HCT116 (cell line): ENCODE results near the gene HDHD5. TPM values are rescaled to one million over a fixed set of nuclear protein-coding genes. Genes with fewer than 3 reads are reported as not detected.
A peak's percentile ranks its signal among the peaks of the same experiment; 100 is the strongest.

Experiments used
- ATAC-seq: fragments of 200-7000 bp; cut with Tn5 transposase; 2 replicates; pipeline ENCODE4 v1.9.1; 2020; ENCODE audit warnings: mild to moderate bottlenecking, moderate library complexity
- BruUV-seq: library from RNA; stranded (reverse); fragments of 400-500 nt; replicated peaks from 2 replicates; lab custom pipeline; 2021; lab: Mats Ljungman, UMichigan
- CTCF ChIA-PET: fragments of 300-600 bp; sonication (Branson Sonifier 250); formaldehyde crosslinking; loops from one replicate; lab custom pipeline; 2021; ENCODE audit warnings: antibody characterized with exemption; lab: Charles Lee
- POLR2A ChIA-PET: fragments of 300-600, 350-600 bp; sonication (Branson Sonifier 250); formaldehyde crosslinking; loops from one replicate; lab custom pipeline; 2021; ENCODE audit warnings: antibody characterized with exemption; lab: Charles Lee
- RAD21 ChIA-PET, 2 experiments: fragments of 300-600 bp; sonication (Branson Sonifier 250); formaldehyde crosslinking; loops; one replicate each; lab custom pipeline; 2023; ENCODE audit warnings: low total read pairs in 2 of 2; ENCODE audit not compliant: uncharacterized antibody in 2 of 2, unreplicated experiment in 2 of 2, low non-redundant PET in 1 of 2; lab: Charles Lee
- DNase-seq: peaks from one replicate; pipeline ENCODE4 v3.0.0-alpha.2; 2010; ENCODE audit warnings: low read depth, low spot score
- H2AFZ ChIP-seq: fragments of 200-600 bp; shearing (Covaris generic), sonication (generic); 2 replicates; pipeline ENCODE4 v1.6.1; 2017; ENCODE audit warnings: low read depth, mixed run types, mixed read lengths, antibody characterized with exemption, low read length; ENCODE audit not compliant: poor library complexity, severe bottlenecking
- H3K27ac ChIP-seq: 2 replicates; pipeline ENCODE4 v1.5.1; 2012; ENCODE audit warnings: low read depth, low read length
- H3K27me3 ChIP-seq: fragments of 200-600 bp; sonication (generic); 2 replicates; pipeline ENCODE4 v1.6.1; 2016; ENCODE audit warnings: mixed run types, low read length, mixed read lengths; ENCODE audit not compliant: insufficient read depth
- H3K36me3 ChIP-seq, 2 experiments: fragments of 200-500 bp in 1 of 2; fragments of 200-600 bp in 1 of 2; sonication (Bioruptor generic) in 1 of 2; sonication (generic) in 1 of 2; 2 replicates each; pipeline versions ENCODE4 v1.5.1 to v1.6.1; 2014 to 2016; ENCODE audit warnings: low read length in 2 of 2, inconsistent platforms in 1 of 2, mixed read lengths in 1 of 2, mixed run types in 1 of 2; ENCODE audit not compliant: insufficient read depth in 2 of 2, control insufficient read depth in 1 of 2
- H3K4me1 ChIP-seq, 2 experiments: fragments of 200-600 bp in 1 of 2; sonication (generic) in 1 of 2; 2 replicates each; pipeline versions ENCODE4 v1.5.1 to v1.6.1; 2012 to 2017; ENCODE audit warnings: low read length in 2 of 2, inconsistent platforms in 1 of 2, mild to moderate bottlenecking in 1 of 2, mixed read lengths in 1 of 2, mixed run types in 1 of 2, moderate library complexity in 1 of 2; ENCODE audit not compliant: insufficient read depth in 2 of 2, control insufficient read depth in 1 of 2
- H3K4me2 ChIP-seq: fragments of 200-600 bp; sonication (generic); 2 replicates; pipeline ENCODE4 v1.6.1; 2017; ENCODE audit warnings: mixed run types, low read length, mixed read lengths
- H3K4me3 ChIP-seq, 2 experiments: fragments of 200-600 bp in 1 of 2; sonication (generic) in 1 of 2; replicated peaks in 1 of 2; 2 replicates each; pipeline ENCODE4 v1.5.1; 2011 to 2016; ENCODE audit warnings: low read length in 2 of 2, control low read depth in 1 of 2, low read depth in 1 of 2, mild to moderate bottlenecking in 1 of 2, mixed read lengths in 1 of 2, mixed run types in 1 of 2
- H3K79me2 ChIP-seq: fragments of 200-600 bp; sonication (generic); 2 replicates; pipeline ENCODE4 v1.6.1; 2017; ENCODE audit warnings: mild to moderate bottlenecking, mixed run types, low read length, moderate library complexity, mixed read lengths; ENCODE audit not compliant: insufficient read depth
- H3K9ac ChIP-seq: fragments of 200-600 bp; sonication (generic); 2 replicates; pipeline ENCODE4 v1.6.1; 2016; ENCODE audit warnings: low read length, mixed read lengths
- H3K9me2 ChIP-seq: fragments of 200-600 bp; sonication (generic), shearing (Covaris generic); 2 replicates; pipeline ENCODE4 v1.6.1; 2017; ENCODE audit warnings: mixed run types, mild to moderate bottlenecking, moderate library complexity; ENCODE audit not compliant: insufficient read depth
- H3K9me3 ChIP-seq, 2 experiments: fragments of 200-500 bp in 1 of 2; fragments of 200-600 bp in 1 of 2; sonication (Bioruptor generic) in 1 of 2; sonication (generic) in 1 of 2; 2 replicates each; pipeline ENCODE4 v1.6.1; 2014 to 2017; ENCODE audit warnings: low read length in 2 of 2, mixed read lengths in 2 of 2, inconsistent platforms in 1 of 2, low read depth in 1 of 2, mild to moderate bottlenecking in 1 of 2, mixed run types in 1 of 2, moderate library complexity in 1 of 2; ENCODE audit not compliant: control insufficient read depth in 1 of 2, insufficient read depth in 1 of 2
- H4K20me1 ChIP-seq: fragments of 200-600 bp; sonication (generic), shearing (Covaris generic); 2 replicates; pipeline ENCODE4 v1.6.1; 2017; ENCODE audit warnings: mixed run types, mild to moderate bottlenecking, moderate library complexity; ENCODE audit not compliant: insufficient read depth
- CBX3 ChIP-seq: IDR thresholded peaks from 2 replicates; pipeline ENCODE4 v1.6.1; 2012; ENCODE audit warnings: low read depth
- CEBPB ChIP-seq: IDR thresholded peaks from 2 replicates; pipeline ENCODE4 v1.6.1; 2012; ENCODE audit warnings: low read depth
- EZH2 ChIP-seq: fragments of 200-600 bp; sonication (generic); IDR thresholded peaks from 2 replicates; pipeline ENCODE4 v1.6.1; 2017; ENCODE audit warnings: antibody characterized with exemption, mixed run types
- FOSL1 ChIP-seq: IDR thresholded peaks from 2 replicates; pipeline ENCODE4 v1.6.1; 2012; ENCODE audit warnings: low read depth
- POLR2A ChIP-seq: IDR thresholded peaks from 2 replicates; pipeline ENCODE4 v1.7.0; 2011; ENCODE audit warnings: borderline replicate concordance; ENCODE audit not compliant: insufficient read depth, insufficient read length; ENCODE audit errors: extremely low read depth
- POLR2AphosphoS5 ChIP-seq: IDR thresholded peaks from 2 replicates; pipeline ENCODE4 v1.6.1; 2011; ENCODE audit warnings: mild to moderate bottlenecking, low read depth, low read length, moderate library complexity
- RAD21 ChIP-seq: IDR thresholded peaks from 2 replicates; pipeline ENCODE4 v1.6.1; 2012; ENCODE audit warnings: low read depth, mild to moderate bottlenecking
- SP1 ChIP-seq: IDR thresholded peaks from 2 replicates; pipeline ENCODE4 v1.6.1; 2012; ENCODE audit warnings: low read depth
- SRF ChIP-seq: IDR thresholded peaks from 2 replicates; pipeline ENCODE4 v1.6.1; 2012; ENCODE audit warnings: low read depth
- TCF7L2 ChIP-seq: IDR thresholded peaks from 2 replicates; pipeline ENCODE4 v1.7.0; 2011; ENCODE audit warnings: borderline replicate concordance, inconsistent platforms; ENCODE audit not compliant: insufficient read depth, insufficient read length; ENCODE audit errors: extremely low read depth
- YY1 ChIP-seq: IDR thresholded peaks from 2 replicates; pipeline ENCODE4 v1.6.1; 2011; ENCODE audit warnings: low read length, low read depth, moderate library complexity, mild to moderate bottlenecking; ENCODE audit not compliant: insufficient replicate concordance; ENCODE audit errors: extremely low read depth
- ZFX ChIP-seq: fragments of 450-650 bp; IDR thresholded peaks from 2 replicates; pipeline ENCODE4 v1.6.1; 2017
- intact Hi-C: fragments of 100-400 bp; cut with micrococcal nuclease; formaldehyde crosslinking; loops from 2 replicates; pipeline ENCODE4 v1.10.0; 2022
- total RNA-seq: library from RNA; stranded (reverse); gene quantifications from one replicate; pipeline ENCODE4 v1.2.1, GENCODE V29; 2021; ENCODE audit not compliant: unreplicated experiment
- TF ChIP-seq, protein P1 (sequence below), 3 experiments: fragments of 200-600 bp in 1 of 3; sonication (generic) in 1 of 3; IDR thresholded peaks in 2 of 3; conservative IDR thresholded peaks in 1 of 3; 2 replicates each; pipeline ENCODE4 v1.5.1; 2012 to 2017; ENCODE audit warnings: low read depth in 2 of 3, low read length in 2 of 3, antibody characterized with exemption in 1 of 3, borderline replicate concordance in 1 of 3, control low read depth in 1 of 3, mild to moderate bottlenecking in 1 of 3, mixed read lengths in 1 of 3, mixed run types in 1 of 3, moderate library complexity in 1 of 3; ENCODE audit not compliant: insufficient read depth in 1 of 3
- TF ChIP-seq, protein P2 (sequence below): IDR thresholded peaks from 2 replicates; pipeline ENCODE4 v1.6.1; 2012

HDHD5 gene
- total RNA-seq, 1 experiment from 2014 or later = 70.1 TPM

DNA sequence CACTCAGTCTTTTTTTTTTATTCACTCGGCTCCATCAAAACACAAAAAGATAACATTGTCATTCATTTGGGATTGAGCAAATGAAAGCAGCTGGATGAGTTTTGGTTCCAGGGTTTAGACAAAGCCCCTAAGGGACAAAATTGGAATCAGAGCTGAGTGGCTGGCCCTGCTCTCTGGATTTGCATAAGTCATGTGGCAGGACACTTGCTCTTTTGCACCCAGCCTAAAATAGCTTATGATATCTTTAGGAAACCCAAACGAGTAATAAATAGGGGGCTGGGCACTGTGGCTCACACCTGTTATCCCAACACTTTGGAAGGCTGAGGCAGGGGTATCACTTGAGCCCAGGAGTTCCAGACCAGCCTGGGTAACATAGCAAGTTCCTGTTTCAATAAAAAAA lies 27.0 kb downstream of the HDHD5 start:
- 0 out of 4 replicates have a peak, but pooled peaks cover 0 to 3% of the 10 kb centered on the region in 2 experiments for H3K4me1 ChIP-seq
- H3K9ac ChIP-seq = no peak overlapping the region
- DNase-seq (no peak), ATAC-seq (no peak)
- POLR2A ChIA-PET = no interaction called here
- H3K4me3 ChIP-seq = no peak overlapping the region
- RAD21 ChIA-PET = no interaction called here
- no peaks in the 10 kb centered on the region for H4K20me1 ChIP-seq
- no peaks in the 10 kb centered on the region for H3K9me3 ChIP-seq
- no peak overlapping the region for H3K27ac ChIP-seq
- intact Hi-C loops = no loop called here
- H3K27me3 ChIP-seq = no peaks in the 10 kb centered on the region
- H3K79me2 ChIP-seq = no peaks in the 10 kb centered on the region
- no peaks in the 10 kb centered on the region for H3K36me3 ChIP-seq
- H3K4me2 ChIP-seq = no peak overlapping the region
- CTCF ChIA-PET = interaction anchor here (1.1 kb wide), 1 partner anchor 39 kb away, joined by 5 read pairs; no protein-coding TSS in a partner anchor
- TF ChIP-seq YY1 (no peak), RAD21 (no peak), SRF (no peak), SP1 (no peak), ZFX (no peak), CEBPB (no peak), FOSL1 (no peak), TCF7L2 (no peak)
- no peaks in the 10 kb centered on the region for H3K9me2 ChIP-seq
- no peak overlapping the region for H2AFZ ChIP-seq
- BruUV-seq = no TSS peak

DNA sequence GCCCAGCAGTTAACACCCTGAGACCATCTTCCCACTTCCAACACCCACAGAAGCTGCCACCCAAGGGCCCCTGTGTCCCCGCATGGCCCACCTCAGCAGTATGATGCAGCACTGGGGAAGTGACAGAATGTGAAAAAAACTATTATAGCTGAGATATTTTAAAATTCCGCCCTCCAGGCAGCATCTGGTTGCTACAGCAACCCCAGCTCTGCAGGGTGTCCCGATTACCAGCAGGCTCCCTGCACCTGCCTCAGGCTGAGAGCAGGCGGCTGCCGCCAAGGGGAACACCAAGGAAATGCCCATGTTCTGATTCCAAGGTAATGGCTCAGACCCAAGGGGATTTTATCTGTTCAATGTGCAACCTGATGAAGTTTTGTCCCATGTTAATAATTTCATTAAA lies 27.4 kb downstream of the HDHD5 start:
- Histone ChIP-seq H3K27ac (no peak overlapping the region), H3K4me1 (0 out of 4 replicates have a peak, but pooled peaks cover 0 to 3% of the 10 kb centered on the region in 2 experiments), H3K27me3 (no peaks in the 10 kb centered on the region), H3K4me2 (no peak overlapping the region), H3K9ac (no peak overlapping the region), H3K9me3 (no peaks in the 10 kb centered on the region), H2AFZ (no peak overlapping the region), H4K20me1 (no peaks in the 10 kb centered on the region), H3K36me3 (no peaks in the 10 kb centered on the region), H3K79me2 (no peaks in the 10 kb centered on the region), H3K9me2 (no peaks in the 10 kb centered on the region), H3K4me3 (no peak overlapping the region)
- ChIA-PET POLR2A (no interaction called here), CTCF (interaction anchor here (1.1 kb wide), 1 partner anchor 40 kb away, joined by 5 read pairs; no protein-coding TSS in a partner anchor), RAD21 (interaction anchor here in 1 of 2 experiments (0.6 kb wide), 1 partner anchor 43 kb away, joined by 5 read pairs; no protein-coding TSS in a partner anchor)
- ATAC-seq (peak; percentile 53; the same call in 1 of the 2 replicates), DNase-seq (no peak)
- no peak for TF ChIP-seq SRF
- no peak for TF ChIP-seq TCF7L2
- no peak for TF ChIP-seq CBX3
- no peak for TF ChIP-seq POLR2A
- TF ChIP-seq FOSL1 = no peak
- TF ChIP-seq, protein P1, sequence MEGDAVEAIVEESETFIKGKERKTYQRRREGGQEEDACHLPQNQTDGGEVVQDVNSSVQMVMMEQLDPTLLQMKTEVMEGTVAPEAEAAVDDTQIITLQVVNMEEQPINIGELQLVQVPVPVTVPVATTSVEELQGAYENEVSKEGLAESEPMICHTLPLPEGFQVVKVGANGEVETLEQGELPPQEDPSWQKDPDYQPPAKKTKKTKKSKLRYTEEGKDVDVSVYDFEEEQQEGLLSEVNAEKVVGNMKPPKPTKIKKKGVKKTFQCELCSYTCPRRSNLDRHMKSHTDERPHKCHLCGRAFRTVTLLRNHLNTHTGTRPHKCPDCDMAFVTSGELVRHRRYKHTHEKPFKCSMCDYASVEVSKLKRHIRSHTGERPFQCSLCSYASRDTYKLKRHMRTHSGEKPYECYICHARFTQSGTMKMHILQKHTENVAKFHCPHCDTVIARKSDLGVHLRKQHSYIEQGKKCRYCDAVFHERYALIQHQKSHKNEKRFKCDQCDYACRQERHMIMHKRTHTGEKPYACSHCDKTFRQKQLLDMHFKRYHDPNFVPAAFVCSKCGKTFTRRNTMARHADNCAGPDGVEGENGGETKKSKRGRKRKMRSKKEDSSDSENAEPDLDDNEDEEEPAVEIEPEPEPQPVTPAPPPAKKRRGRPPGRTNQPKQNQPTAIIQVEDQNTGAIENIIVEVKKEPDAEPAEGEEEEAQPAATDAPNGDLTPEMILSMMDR (IDR thresholded peaks at IDR 0.05 in 2 of 3, conservative IDR thresholded peaks at IDR 0.05 in 1 of 3; ENCODE audit: borderline replicate concordance in 1 of 3, insufficient read depth in 1 of 3, low read depth in 2 of 3, low read length in 2 of 3) = no peak
- TF ChIP-seq, protein P2, sequence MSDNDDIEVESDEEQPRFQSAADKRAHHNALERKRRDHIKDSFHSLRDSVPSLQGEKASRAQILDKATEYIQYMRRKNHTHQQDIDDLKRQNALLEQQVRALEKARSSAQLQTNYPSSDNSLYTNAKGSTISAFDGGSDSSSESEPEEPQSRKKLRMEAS = no peak
- TF ChIP-seq EZH2 = no peak
- no peak for TF ChIP-seq POLR2AphosphoS5
- no TSS peak for BruUV-seq
- intact Hi-C loops = no loop called here
